GM23338 (cell line): ENCODE data around the gene PPP1R9B.

Experiments
- CTCF ChIP-seq, 2 experiments: fragments of 200-600 bp in 1 of 2; sonication (generic) in 1 of 2; conservative IDR thresholded peaks; 2 replicates each; pipeline versions ENCODE4 v1.5.1 to v1.6.1; 2016 to 2017; ENCODE audit warnings: antibody characterized with exemption in 2 of 2, low read depth in 2 of 2, mild to moderate bottlenecking in 2 of 2, moderate library complexity in 1 of 2
- EZH2 ChIP-seq: fragments of 200-600 bp; sonication (generic); IDR thresholded peaks from one replicate; pipeline ENCODE4 v1.8.0; 2017; ENCODE audit warnings: antibody characterized with exemption, mild to moderate bottlenecking, low read depth; ENCODE audit not compliant: unreplicated experiment
- POLR2AphosphoS5 ChIP-seq: IDR thresholded peaks from 2 replicates; pipeline ENCODE4 v1.6.1; 2016; ENCODE audit warnings: antibody characterized with exemption, low read depth
- STAT1 ChIP-seq: IDR thresholded peaks from one replicate; pipeline ENCODE4 v1.6.1; 2016; ENCODE audit warnings: antibody characterized with exemption; ENCODE audit not compliant: unreplicated experiment

- TF ChIP-seq CTCF (conservative IDR thresholded peaks at IDR 0.05; ENCODE audit: low read depth in 2 of 2): no peak
- no peak for TF ChIP-seq STAT1
- TF ChIP-seq POLR2AphosphoS5: no peak
- no peak for TF ChIP-seq EZH2
Observed at GRCh38 chr17:50093807-50094206, 56.7 kb downstream of the PPP1R9B start.
